ENCODE results near the gene MARS2.

GRCh38 chr2:197657562-197657961 lies 47.6 kb upstream of the MARS2 start:
- TF ChIP-seq CTCF (IDR thresholded peaks at IDR 0.05) = no peak
- TF ChIP-seq POLR2A (IDR thresholded peaks at IDR 0.05) = no peak
